A673 (cell line): ENCODE results near the gene GALNTL6. TPM values are rescaled to one million over a fixed set of nuclear protein-coding genes. Genes with fewer than 3 reads are reported as not detected.
A peak's percentile ranks its signal among the peaks of the same experiment; 100 is the strongest.
"Not testable (repeated sequence)": the region's sequence is repeated elsewhere in the genome, so short reads cannot be mapped to it uniquely, and the experiment has no call there.

ENCODE experiments used
- BruUV-seq: library from RNA; stranded (reverse); fragments of 400-500 nt; replicated peaks from 2 replicates; lab custom pipeline; 2021; lab: Mats Ljungman, UMichigan
- CTCF ChIA-PET: fragments of 300-600 bp; sonication (Branson Sonifier 250); formaldehyde crosslinking; loops from one replicate; lab custom pipeline; 2022; ENCODE audit warnings: antibody characterized with exemption; lab: Charles Lee
- POLR2A ChIA-PET: fragments of 300-600 bp; sonication (Branson Sonifier 250); formaldehyde crosslinking; loops from one replicate; lab custom pipeline; 2022; ENCODE audit warnings: antibody characterized with exemption; ENCODE audit not compliant: low non-redundant PET; lab: Charles Lee
- DNase-seq: peaks from one replicate; pipeline ENCODE4 v3.0.0-alpha.2; 2015; ENCODE audit warnings: low spot score
- H3K27ac ChIP-seq: fragments of 200-600 bp; sonication (generic); 2 replicates; pipeline ENCODE4 v1.5.1; 2016; ENCODE audit warnings: mixed run types, low read depth, mild to moderate bottlenecking, mixed read lengths, antibody characterized with exemption, low read length; ENCODE audit not compliant: poor library complexity, severe bottlenecking
- H3K27me3 ChIP-seq: fragments of 200-600 bp; sonication (generic); replicated peaks from 2 replicates; pipeline ENCODE4 v1.6.1; 2017; ENCODE audit warnings: mixed run types, low read depth, mild to moderate bottlenecking, mixed read lengths, antibody characterized with exemption, low read length; ENCODE audit not compliant: insufficient read depth, poor library complexity
- H3K36me3 ChIP-seq: fragments of 200-600 bp; sonication (generic); 2 replicates; pipeline ENCODE4 v1.6.1; 2016; ENCODE audit warnings: mixed run types, mild to moderate bottlenecking, mixed read lengths, antibody characterized with exemption, low read length; ENCODE audit not compliant: insufficient read depth, poor library complexity, severe bottlenecking
- H3K4me1 ChIP-seq: fragments of 200-600 bp; sonication (generic); 2 replicates; pipeline ENCODE4 v1.6.1; 2017; ENCODE audit warnings: mixed run types, mild to moderate bottlenecking, mixed read lengths, antibody characterized with exemption, low read length; ENCODE audit not compliant: insufficient read depth, poor library complexity, severe bottlenecking
- H3K4me3 ChIP-seq: fragments of 200-600 bp; sonication (generic); 2 replicates; pipeline ENCODE4 v1.5.1; 2016; ENCODE audit warnings: low read depth, mixed run types, mild to moderate bottlenecking, mixed read lengths, low read length; ENCODE audit not compliant: poor library complexity, severe bottlenecking
- H3K9me3 ChIP-seq: fragments of 200-600 bp; sonication (generic); 2 replicates; pipeline ENCODE4 v1.6.1; 2016; ENCODE audit warnings: mixed run types, low read depth, mild to moderate bottlenecking, mixed read lengths, antibody characterized with exemption, low read length; ENCODE audit not compliant: poor library complexity, severe bottlenecking
- EZH2 ChIP-seq: fragments of 200-600 bp; sonication (generic); IDR thresholded peaks from 2 replicates; pipeline ENCODE4 v1.6.1; 2017; ENCODE audit warnings: borderline replicate concordance, low read depth, mild to moderate bottlenecking, mixed read lengths, antibody characterized with exemption, low read length; ENCODE audit not compliant: poor library complexity, severe bottlenecking
- intact Hi-C: fragments of 100-400 bp; cut with micrococcal nuclease; formaldehyde crosslinking; loops from one replicate; pipeline ENCODE4 v1.10.0; 2022; ENCODE audit not compliant: unreplicated experiment
- total RNA-seq: library from RNA; stranded (reverse); gene quantifications from 2 replicates; pipeline ENCODE4 v1.2.3, GENCODE V29; 2021
- TF ChIP-seq, protein P1 (sequence below): fragments of 300-800, 200-600 bp; sonication (generic); conservative IDR thresholded peaks from 2 replicates; pipeline ENCODE4 v1.5.1; 2017; ENCODE audit warnings: low read depth, mild to moderate bottlenecking, antibody characterized with exemption, low read length, moderate library complexity, mixed read lengths

GALNTL6 gene
- total RNA-seq, 1 experiment from 2014 or later = 0.30 TPM

GRCh38 chr4:173038192-173038896, 1225.1 kb downstream of the GALNTL6 start:
- POLR2A ChIA-PET = no interaction called here
- Histone ChIP-seq H3K4me1 (peaks cover 31% of the 10 kb centered on the region), H3K27me3 (no peaks in the 10 kb centered on the region), H3K27ac (no peak overlapping the region), H3K4me3 (no peak overlapping the region), H3K9me3 (no peaks in the 10 kb centered on the region), H3K36me3 (no peaks in the 10 kb centered on the region)
- DNase-seq = no peak
- intact Hi-C loops = no loop called here
- CTCF ChIA-PET = interaction anchor here (0.6 kb wide), 1 partner anchor 69 kb away, joined by 4 read pairs; no protein-coding TSS in a partner anchor
- BruUV-seq = no TSS peak
- TF ChIP-seq, protein P1, sequence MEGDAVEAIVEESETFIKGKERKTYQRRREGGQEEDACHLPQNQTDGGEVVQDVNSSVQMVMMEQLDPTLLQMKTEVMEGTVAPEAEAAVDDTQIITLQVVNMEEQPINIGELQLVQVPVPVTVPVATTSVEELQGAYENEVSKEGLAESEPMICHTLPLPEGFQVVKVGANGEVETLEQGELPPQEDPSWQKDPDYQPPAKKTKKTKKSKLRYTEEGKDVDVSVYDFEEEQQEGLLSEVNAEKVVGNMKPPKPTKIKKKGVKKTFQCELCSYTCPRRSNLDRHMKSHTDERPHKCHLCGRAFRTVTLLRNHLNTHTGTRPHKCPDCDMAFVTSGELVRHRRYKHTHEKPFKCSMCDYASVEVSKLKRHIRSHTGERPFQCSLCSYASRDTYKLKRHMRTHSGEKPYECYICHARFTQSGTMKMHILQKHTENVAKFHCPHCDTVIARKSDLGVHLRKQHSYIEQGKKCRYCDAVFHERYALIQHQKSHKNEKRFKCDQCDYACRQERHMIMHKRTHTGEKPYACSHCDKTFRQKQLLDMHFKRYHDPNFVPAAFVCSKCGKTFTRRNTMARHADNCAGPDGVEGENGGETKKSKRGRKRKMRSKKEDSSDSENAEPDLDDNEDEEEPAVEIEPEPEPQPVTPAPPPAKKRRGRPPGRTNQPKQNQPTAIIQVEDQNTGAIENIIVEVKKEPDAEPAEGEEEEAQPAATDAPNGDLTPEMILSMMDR = no peak
- TF ChIP-seq EZH2 = no peak

DNA sequence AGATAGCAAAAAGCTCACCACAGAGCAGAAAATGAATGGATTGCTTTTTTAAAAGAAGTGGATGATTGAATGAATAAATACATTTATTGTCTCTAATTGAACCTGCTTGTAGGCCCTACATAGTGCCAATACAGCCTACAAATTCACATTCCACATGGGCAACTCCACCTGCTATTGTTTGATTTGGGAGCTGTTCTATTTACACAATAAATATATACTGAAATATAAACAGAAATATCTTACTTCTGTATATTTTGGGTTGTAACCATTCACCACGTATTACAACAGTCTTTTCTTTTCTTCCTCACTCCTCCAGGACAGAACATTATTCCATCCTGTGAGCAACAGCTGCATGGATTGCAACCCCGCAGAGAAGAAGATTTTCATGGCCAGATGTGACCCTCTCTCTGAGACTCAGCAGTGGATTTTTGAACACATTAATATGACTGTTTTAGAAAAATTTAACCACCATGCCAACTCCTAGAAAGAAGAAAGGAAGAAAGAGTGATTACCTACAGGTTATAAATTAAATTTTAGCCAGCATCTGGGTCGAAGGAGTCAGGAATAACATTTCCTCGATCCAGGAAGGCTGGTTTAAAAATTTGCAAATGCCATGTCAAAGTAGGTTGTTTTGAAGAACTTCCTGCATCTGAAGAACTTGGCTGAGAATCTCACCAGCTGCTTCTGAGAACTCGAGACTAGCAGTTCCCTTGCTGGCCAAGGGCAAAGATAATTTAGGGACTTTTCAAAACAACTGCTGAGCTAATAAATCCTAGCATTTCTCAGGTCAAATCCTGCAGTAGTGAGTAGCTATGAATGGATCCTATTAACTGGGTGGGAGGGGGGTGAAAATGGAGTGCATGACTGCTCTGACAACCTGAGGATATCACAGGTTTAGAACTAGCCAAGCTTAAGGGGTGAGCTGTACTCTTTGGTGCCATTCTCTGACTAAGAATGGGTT, 1226.7 kb downstream of the GALNTL6 start:
- H3K36me3 ChIP-seq = no peaks in the 10 kb centered on the region
- no peaks in the 10 kb centered on the region for H3K27me3 ChIP-seq
- TF ChIP-seq EZH2 = no peak
- TF ChIP-seq, protein P1 = no peak
- H3K4me3 ChIP-seq = peak overlapping the region; percentile 4
- no TSS peak for BruUV-seq
- H3K27ac ChIP-seq = peak overlapping the region; percentile 66
- peak; percentile 47 for DNase-seq
- POLR2A ChIA-PET = interaction anchor here (0.6 kb wide), 1 partner anchor 254 kb away, joined by 3 read pairs; no protein-coding TSS in a partner anchor
- H3K9me3 ChIP-seq = no peaks in the 10 kb centered on the region
- CTCF ChIA-PET = no interaction called here
- intact Hi-C loops = no loop called here
- H3K4me1 ChIP-seq = peaks cover 31% of the 10 kb centered on the region

GRCh38 chr4:173041482-173041881, 1228.3 kb downstream of the GALNTL6 start:
- Histone ChIP-seq H3K4me3 (no peak overlapping the region), H3K9me3 (no peaks in the 10 kb centered on the region), H3K36me3 (no peaks in the 10 kb centered on the region), H3K27me3 (no peaks in the 10 kb centered on the region), H3K4me1 (peaks cover 31% of the 10 kb centered on the region), H3K27ac (no peak overlapping the region)
- DNase-seq = no peak
- no TSS peak for BruUV-seq
- CTCF ChIA-PET = no interaction called here
- intact Hi-C loops = no loop called here
- POLR2A ChIA-PET = no interaction called here
- TF ChIP-seq EZH2 = no peak
- TF ChIP-seq, protein P1 = no peak

DNA sequence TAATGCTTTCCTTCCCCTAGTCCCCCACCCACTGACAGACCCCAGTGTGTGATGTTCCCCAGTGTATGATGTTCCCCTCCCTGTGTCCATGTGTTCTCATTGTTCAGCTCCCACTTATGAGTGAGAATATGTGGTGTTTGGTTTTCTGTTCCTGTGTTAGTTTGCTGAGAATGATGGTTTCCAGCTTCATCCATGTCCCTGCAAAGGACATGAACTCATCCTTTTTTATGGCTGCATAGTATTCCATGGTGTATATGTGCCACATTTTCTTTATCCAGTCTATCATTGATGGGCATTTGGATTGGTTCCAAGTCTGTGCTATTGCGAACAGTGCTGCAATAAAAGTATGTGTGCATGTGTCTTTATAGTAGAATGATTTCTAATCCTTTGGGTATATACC, 1228.9 kb downstream of the GALNTL6 start:
- BruUV-seq, DNase-seq, intact Hi-C loops, CTCF ChIA-PET, H3K36me3 ChIP-seq, H3K9me3 ChIP-seq, H3K27ac ChIP-seq, H3K27me3 ChIP-seq, POLR2A ChIA-PET, H3K4me3 ChIP-seq: not testable (repeated sequence)
- H3K4me1 ChIP-seq = peaks cover 31% of the 10 kb centered on the region
